ENCODE data around the gene TNP2. TPM values are rescaled to one million over a fixed set of nuclear protein-coding genes. Genes with fewer than 3 reads are reported as not detected.

TNP2 gene
- total RNA-seq, 3 donors from 2014 or later (not counting 1 experiment from before 2014, with no cell fraction given) = not detected

DNA sequence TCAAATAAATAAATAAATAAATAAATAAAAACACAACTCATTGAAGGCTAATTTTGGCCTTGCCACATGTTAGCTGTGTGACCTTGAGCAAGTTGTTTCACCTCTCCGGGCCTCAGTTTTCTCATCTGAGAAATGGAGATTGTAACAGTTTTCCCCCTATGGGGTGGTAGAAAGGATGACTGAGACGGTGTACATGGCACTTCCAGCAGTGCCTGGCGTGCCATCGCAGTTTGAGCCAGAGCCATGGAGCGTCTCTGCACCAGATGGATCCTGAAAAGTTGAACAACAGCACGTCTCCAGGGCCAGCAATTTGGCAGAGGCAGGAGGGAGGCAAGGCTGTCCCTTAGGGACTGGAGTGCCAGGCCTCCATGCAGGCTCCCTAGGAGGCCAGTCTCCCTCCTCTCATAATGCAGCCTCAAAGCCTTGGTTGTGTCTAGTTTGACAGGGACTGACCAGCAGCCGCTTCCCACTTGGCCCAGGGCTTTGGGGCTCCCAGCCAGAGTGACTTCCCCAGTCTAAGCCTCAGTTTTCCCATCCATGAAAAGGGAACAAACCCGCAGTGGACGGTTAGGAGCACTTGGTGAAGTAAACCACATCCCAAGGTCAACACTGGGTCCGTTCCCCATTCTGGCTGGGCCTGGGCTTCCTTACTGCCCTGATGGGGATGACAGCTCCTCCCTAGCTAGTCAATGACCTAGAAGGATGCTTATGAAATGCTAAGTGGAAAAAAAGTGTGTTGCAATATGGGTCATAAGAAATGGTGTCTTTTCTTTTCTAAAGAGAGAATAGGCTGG, 32.5 kb downstream of the TNP2 start:
- Histone ChIP-seq H3K27me3 (ENCODE audit: control insufficient read depth, insufficient read depth, low read length) (no peaks in the 10 kb centered on the region), H3K27ac (ENCODE audit: low read length) (no peak overlapping the region), H3K36me3 (ENCODE audit: control insufficient read depth, insufficient read depth, low read length) (no peaks in the 10 kb centered on the region), H3K4me3 (ENCODE audit: low read length) (no peak overlapping the region), H3K4me1 (ENCODE audit: control insufficient read depth, insufficient read depth, low read length) (peaks cover 82% of the 10 kb centered on the region), H3K9me3 (ENCODE audit: control insufficient read depth, insufficient read depth, low read length) (no peaks in the 10 kb centered on the region)
- peaks cover 54 to 68% of the 10 kb centered on the region in 2 donors for H3K4me1 Mint-ChIP-seq
- DNase-seq (no peak), ATAC-seq (no peak)
- no peak overlapping the region for H3K4me3 Mint-ChIP-seq
- H3K36me3 Mint-ChIP-seq = no peaks in the 10 kb centered on the region
- no peaks in the 10 kb centered on the region for H3K27me3 Mint-ChIP-seq (ENCODE audit: low read depth in 2 of 2)
- intact Hi-C loops (cut with micrococcal nuclease) = loop anchor here (10.0 kb wide), 1 partner anchor 362 kb away; the partner anchor contains the start of gene CIITA
- no peaks in the 10 kb centered on the region for H3K9me3 Mint-ChIP-seq
- H3K27ac Mint-ChIP-seq = no peak overlapping the region
- 96% methylated on average over 8 of the region's 10 CpGs for WGBS (ENCODE audit: insufficient coverage)
- TF ChIP-seq, protein P1, sequence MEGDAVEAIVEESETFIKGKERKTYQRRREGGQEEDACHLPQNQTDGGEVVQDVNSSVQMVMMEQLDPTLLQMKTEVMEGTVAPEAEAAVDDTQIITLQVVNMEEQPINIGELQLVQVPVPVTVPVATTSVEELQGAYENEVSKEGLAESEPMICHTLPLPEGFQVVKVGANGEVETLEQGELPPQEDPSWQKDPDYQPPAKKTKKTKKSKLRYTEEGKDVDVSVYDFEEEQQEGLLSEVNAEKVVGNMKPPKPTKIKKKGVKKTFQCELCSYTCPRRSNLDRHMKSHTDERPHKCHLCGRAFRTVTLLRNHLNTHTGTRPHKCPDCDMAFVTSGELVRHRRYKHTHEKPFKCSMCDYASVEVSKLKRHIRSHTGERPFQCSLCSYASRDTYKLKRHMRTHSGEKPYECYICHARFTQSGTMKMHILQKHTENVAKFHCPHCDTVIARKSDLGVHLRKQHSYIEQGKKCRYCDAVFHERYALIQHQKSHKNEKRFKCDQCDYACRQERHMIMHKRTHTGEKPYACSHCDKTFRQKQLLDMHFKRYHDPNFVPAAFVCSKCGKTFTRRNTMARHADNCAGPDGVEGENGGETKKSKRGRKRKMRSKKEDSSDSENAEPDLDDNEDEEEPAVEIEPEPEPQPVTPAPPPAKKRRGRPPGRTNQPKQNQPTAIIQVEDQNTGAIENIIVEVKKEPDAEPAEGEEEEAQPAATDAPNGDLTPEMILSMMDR (IDR thresholded peaks at IDR 0.05) = no peak

DNA sequence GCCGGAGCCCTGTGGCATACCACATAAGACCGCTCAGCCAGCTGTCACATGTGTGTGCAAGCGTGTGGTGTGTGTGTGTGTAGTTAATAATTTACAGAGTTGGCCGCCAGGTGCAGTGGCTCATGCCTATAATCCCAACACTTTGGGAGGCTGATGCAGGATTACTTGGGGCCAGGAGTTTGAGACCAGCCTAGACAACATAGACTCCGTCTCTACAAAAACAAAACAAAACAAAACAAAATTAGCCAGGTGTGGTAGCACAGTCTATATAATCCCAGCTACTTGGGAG, 33.5 kb downstream of the TNP2 start:
- Mint-ChIP-seq H3K4me1 (peaks cover 62 to 67% of the 10 kb centered on the region in 2 donors), H3K4me3 (peak overlapping the region; percentile 36), H3K27ac (peak overlapping the region; percentile 84 to 92), H3K27me3 (ENCODE audit: low read depth in 2 of 2) (no peaks in the 10 kb centered on the region), H3K36me3 (no peaks in the 10 kb centered on the region), H3K9me3 (no peaks in the 10 kb centered on the region)
- Histone ChIP-seq H3K4me1 (ENCODE audit: control insufficient read depth, insufficient read depth, low read length) (peaks cover 82% of the 10 kb centered on the region), H3K36me3 (ENCODE audit: control insufficient read depth, insufficient read depth, low read length) (no peaks in the 10 kb centered on the region), H3K27ac (ENCODE audit: low read length) (no peak overlapping the region), H3K9me3 (ENCODE audit: control insufficient read depth, insufficient read depth, low read length) (no peaks in the 10 kb centered on the region), H3K4me3 (ENCODE audit: low read length) (no peak overlapping the region), H3K27me3 (ENCODE audit: control insufficient read depth, insufficient read depth, low read length) (no peaks in the 10 kb centered on the region)
- ATAC-seq (no peak), DNase-seq (no peak)
- TF ChIP-seq, protein P1 (IDR thresholded peaks at IDR 0.05) = no peak
- intact Hi-C loops (cut with micrococcal nuclease) = loop anchor here (2.0 to 10.0 kb wide), 2 partner anchors 17 to 361 kb away; partner anchors contain the start of gene CIITA
- 41% methylated on average over 5 of the region's 5 CpGs for WGBS (ENCODE audit: insufficient coverage)

DNA sequence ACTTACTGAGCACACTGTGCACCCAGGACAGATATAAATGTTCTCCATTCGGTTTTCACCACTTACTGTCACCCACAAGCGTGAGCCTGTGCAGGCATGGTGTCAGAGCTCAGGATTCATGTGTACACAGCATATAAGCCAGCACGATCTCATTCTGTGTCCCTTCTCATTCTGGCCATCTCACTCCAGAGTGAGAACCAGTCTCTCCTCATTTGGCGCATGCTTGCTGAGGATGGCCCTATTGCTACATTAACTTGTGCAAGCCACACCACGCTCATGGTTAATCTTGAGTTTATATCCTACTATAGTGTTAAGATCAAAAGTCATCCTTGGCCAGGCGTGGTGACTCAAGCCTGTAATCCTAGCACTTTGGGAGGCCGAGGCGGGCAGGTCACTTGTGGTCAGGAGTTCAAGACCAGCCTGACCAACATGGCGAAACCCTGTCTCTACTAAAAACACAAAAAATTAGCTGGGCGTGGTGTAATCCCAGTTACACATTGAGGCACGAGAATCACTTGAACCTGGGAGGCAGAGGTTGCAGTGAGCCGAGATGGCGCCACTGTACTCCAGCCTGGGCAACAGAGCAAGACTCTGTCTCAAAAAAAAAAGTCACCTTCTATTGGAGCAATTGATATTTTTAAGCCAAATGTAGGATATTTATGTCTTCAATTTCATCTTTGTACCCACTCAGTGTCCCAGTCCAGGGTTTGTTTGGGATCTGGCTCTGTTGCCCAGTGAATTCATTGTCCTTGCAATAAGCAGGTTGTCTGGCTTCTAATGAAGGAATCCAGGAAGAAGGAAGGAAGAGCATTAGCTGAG, 34.0 kb downstream of the TNP2 start:
- DNase-seq (no peak), ATAC-seq (peak; percentile 37 to 48 (median 38))
- Histone ChIP-seq H3K9me3 (ENCODE audit: control insufficient read depth, insufficient read depth, low read length) (no peaks in the 10 kb centered on the region), H3K36me3 (ENCODE audit: control insufficient read depth, insufficient read depth, low read length) (no peaks in the 10 kb centered on the region), H3K4me3 (ENCODE audit: low read length) (no peak overlapping the region), H3K27ac (ENCODE audit: low read length) (peak overlapping the region; percentile 37), H3K27me3 (ENCODE audit: control insufficient read depth, insufficient read depth, low read length) (no peaks in the 10 kb centered on the region), H3K4me1 (ENCODE audit: control insufficient read depth, insufficient read depth, low read length) (peaks cover 76% of the 10 kb centered on the region)
- no peaks in the 10 kb centered on the region for H3K9me3 Mint-ChIP-seq
- peak overlapping the region; percentile 84 to 92 for H3K27ac Mint-ChIP-seq
- peak overlapping the region; percentile 36 for H3K4me3 Mint-ChIP-seq
- TF ChIP-seq, protein P1 (IDR thresholded peaks at IDR 0.05) = no peak
- WGBS (ENCODE audit: insufficient coverage) = 44% methylated on average over 11 of the region's 13 CpGs
- intact Hi-C loops (cut with micrococcal nuclease) = loop anchor here (2.0 to 10.0 kb wide), 2 partner anchors 18 to 360 kb away; partner anchors contain the start of gene CIITA
- peaks cover 62% of the 10 kb centered on the region in 2 donors for H3K4me1 Mint-ChIP-seq
- H3K36me3 Mint-ChIP-seq = no peaks in the 10 kb centered on the region
- no peaks in the 10 kb centered on the region for H3K27me3 Mint-ChIP-seq (ENCODE audit: low read depth in 2 of 2)
